Omental fat pad (tissue), 4 donors: ENCODE data around the gene PCNX4. TPM values are rescaled to one million over a fixed set of nuclear protein-coding genes. Genes with fewer than 3 reads are reported as not detected.

Source experiments
- ATAC-seq: fragments of 150-250 bp; one replicate; pipeline ENCODE4 v1.9.1; 2016; ENCODE audit warnings: mild to moderate bottlenecking, moderate library complexity; ENCODE audit not compliant: low FRiP score
- DNase-seq: peaks from one replicate; pipeline ENCODE4 v3.0.0-alpha.2; 2019; ENCODE audit warnings: low spot score
- total RNA-seq, 4 donors: library from RNA; depleted of rRNA; stranded (reverse); fragments of >200 nt; gene quantifications; one replicate each; pipeline ENCODE4 v1.1.0, GENCODE V29; 2016
- TF ChIP-seq, protein P1 (sequence below), 3 donors: fragments of 450-650 bp; IDR thresholded peaks; one replicate each; pipeline ENCODE4 v1.5.1; 2016 to 2017; ENCODE audit warnings: antibody characterized with exemption in 3 of 3, mild to moderate bottlenecking in 3 of 3, moderate library complexity in 2 of 3

PCNX4 gene
- total RNA-seq, 4 donors from 2014 or later, result 42.3 to 70.5 (median 53.3) TPM

DNA sequence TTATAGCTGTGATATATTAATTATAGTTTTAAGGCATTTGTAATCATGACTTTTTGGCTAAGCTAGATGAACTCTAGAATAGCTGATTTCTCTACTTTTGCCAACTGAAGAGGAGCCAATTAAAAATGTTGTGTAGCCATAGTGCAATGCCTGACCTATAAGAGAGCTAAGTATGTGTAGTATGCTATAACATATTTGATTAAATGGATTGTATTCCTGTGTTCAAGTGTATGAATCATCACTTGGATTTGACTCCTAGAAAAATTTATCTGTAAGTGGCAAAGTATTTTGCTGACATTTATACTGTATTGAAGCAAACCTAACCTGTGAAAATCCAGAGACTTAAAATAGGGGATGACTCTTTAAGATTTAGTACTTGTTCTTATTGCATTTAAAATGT, 34.2 kb downstream of the PCNX4 start:
- ATAC-seq, result no peak
- TF ChIP-seq, protein P1, sequence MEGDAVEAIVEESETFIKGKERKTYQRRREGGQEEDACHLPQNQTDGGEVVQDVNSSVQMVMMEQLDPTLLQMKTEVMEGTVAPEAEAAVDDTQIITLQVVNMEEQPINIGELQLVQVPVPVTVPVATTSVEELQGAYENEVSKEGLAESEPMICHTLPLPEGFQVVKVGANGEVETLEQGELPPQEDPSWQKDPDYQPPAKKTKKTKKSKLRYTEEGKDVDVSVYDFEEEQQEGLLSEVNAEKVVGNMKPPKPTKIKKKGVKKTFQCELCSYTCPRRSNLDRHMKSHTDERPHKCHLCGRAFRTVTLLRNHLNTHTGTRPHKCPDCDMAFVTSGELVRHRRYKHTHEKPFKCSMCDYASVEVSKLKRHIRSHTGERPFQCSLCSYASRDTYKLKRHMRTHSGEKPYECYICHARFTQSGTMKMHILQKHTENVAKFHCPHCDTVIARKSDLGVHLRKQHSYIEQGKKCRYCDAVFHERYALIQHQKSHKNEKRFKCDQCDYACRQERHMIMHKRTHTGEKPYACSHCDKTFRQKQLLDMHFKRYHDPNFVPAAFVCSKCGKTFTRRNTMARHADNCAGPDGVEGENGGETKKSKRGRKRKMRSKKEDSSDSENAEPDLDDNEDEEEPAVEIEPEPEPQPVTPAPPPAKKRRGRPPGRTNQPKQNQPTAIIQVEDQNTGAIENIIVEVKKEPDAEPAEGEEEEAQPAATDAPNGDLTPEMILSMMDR (IDR thresholded peaks at IDR 0.05), result no peak
- no peak for DNase-seq

DNA sequence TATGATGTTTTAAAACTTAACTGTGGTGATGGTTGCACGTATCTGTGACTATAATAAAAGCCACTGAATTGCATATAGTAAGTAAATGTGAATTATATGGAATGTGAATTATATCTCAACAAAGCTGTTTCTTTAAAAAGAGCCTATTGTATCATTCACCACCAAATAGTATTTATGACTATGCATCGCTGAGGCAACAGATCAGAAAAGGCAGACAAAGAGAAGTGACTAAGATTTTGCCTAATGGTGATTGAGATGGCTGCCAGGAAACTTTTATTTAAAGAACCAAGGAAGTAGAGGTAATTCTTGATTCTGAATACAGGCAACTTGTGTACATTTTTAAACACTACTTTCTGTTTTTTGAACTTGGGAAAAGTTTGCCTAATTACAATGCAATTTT, 41.8 kb downstream of the PCNX4 start:
- DNase-seq (no peak), ATAC-seq (no peak)
- TF ChIP-seq, protein P1 (IDR thresholded peaks at IDR 0.05), result no peak

- TF ChIP-seq, protein P1 (IDR thresholded peaks at IDR 0.05), result no peak
- ATAC-seq (no peak), DNase-seq (no peak)
Measured at GRCh38 chr14:60134702-60135101, 43.0 kb downstream of the PCNX4 start.

- peak; percentile 48 for DNase-seq
- TF ChIP-seq, protein P1 (IDR thresholded peaks at IDR 0.05), result no peak
- peak; percentile 98 for ATAC-seq
Measured at GRCh38 chr14:60151715-60152114, 60.0 kb downstream of the PCNX4 start.

DNA sequence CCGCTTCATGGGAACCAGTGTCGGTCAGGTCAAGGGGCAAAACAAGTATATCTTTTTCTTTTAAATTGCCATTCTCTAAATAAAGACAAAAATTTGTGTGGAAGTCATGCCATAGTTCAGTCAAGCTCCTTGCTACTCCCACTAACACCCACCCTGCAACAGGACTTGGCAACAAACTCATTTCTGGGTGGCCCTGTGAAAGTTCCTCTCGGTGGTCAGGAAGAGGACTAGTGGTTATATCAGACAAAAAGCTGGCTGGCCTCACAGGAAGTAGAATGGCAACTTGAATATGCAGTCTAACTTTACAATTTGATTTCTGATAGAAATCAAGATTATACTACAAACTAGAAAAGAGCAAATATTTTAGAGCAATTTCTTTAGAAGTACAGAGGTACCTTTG, 62.3 kb downstream of the PCNX4 start:
- no peak for ATAC-seq
- TF ChIP-seq, protein P1 (IDR thresholded peaks at IDR 0.05), result no peak
- DNase-seq, result no peak

DNA sequence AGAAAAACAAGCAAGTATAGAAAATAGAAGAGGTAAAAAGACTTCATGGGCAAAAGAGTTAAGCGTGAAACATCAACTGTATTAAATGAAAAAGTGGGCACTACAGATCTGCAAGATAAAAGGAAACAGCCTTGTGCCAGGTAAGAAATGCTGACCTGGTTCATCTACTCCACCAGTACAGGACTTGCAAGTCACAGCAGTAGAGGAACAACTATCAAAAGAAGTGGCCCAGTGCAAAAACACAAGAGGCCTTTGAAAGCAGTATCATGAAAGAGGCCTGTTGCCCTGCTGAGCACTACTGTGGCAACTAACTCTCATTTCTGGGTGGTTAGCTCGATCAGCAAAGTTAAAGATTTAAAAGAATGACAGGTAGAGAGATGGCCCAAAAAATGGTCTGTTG, 62.9 kb downstream of the PCNX4 start:
- DNase-seq, result no peak
- no peak for ATAC-seq
- TF ChIP-seq, protein P1 (IDR thresholded peaks at IDR 0.05), result no peak

DNA sequence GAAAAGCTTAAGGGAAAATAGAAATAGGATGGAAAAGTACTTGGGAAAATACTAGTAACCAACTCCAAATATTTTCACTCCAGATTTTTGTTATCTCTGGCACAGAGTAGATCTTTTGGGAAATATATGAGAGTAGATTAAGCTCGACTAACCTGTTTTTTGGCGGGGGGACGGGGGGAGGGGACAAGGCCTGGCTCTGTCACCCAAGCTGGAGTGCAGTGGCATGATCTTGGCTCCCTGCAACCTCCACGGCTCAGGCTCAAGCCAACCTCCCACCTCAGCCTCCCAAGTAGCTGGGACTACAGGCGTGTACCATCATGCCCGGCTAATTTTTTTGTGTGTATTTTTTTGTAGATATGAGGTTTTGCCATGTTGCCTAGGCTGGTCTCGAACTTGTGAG, 68.7 kb downstream of the PCNX4 start:
- DNase-seq (no peak), ATAC-seq (no peak)
- TF ChIP-seq, protein P1 (IDR thresholded peaks at IDR 0.05), result no peak
